ENCODE results near the gene CASP8.
A peak's percentile ranks its signal among the peaks of the same experiment; 100 is the strongest.

CASP8 gene

GRCh38 chr2:201260302-201260800 is at the start of gene CASP8:
Gene CASP8, plus strand, starts transcription at chr2:201260536. Its CDS starts 5,951 bp downstream, at chr2:201266487.
- H3K27me3 Mint-ChIP-seq, result no peaks in the 10 kb centered on the region
- DNase-seq, result peak; percentile 68
- H3K4me3 Mint-ChIP-seq, result peak within 1 kb of the TSS; percentile 95
- H3K27ac Mint-ChIP-seq, result peak within 1 kb of the TSS; percentile 99
- H3K36me3 Mint-ChIP-seq (ENCODE audit: low read depth), result peaks cover 30% of the 10 kb centered on the region
- H3K9me3 Mint-ChIP-seq, result no peaks in the 10 kb centered on the region
- peaks cover 86% of the 10 kb centered on the region for H3K4me1 Mint-ChIP-seq (ENCODE audit: low read depth)

- Mint-ChIP-seq H3K27ac (no peak overlapping the region), H3K36me3 (ENCODE audit: low read depth) (peaks cover 28% of the 10 kb centered on the region)
Measured at GRCh38 chr2:201215963-201216362, 44.4 kb upstream of the CASP8 start.

GRCh38 chr2:201216918-201217317 is 43.4 kb upstream of the CASP8 start:
- no peaks in the 10 kb centered on the region for H3K9me3 Mint-ChIP-seq

More at GRCh38 chr2:201215963-201216362, 44.4 kb upstream of the CASP8 start:
- no peak for DNase-seq
- Mint-ChIP-seq H3K4me1 (ENCODE audit: low read depth) (peaks cover 45% of the 10 kb centered on the region), H3K4me3 (no peak overlapping the region), H3K9me3 (no peaks in the 10 kb centered on the region), H3K27me3 (no peaks in the 10 kb centered on the region)

GRCh38 chr2:201218780-201219179 is 41.6 kb upstream of the CASP8 start:
- Mint-ChIP-seq H3K4me3 (no peak overlapping the region), H3K9me3 (no peaks in the 10 kb centered on the region), H3K36me3 (ENCODE audit: low read depth) (peaks cover 25% of the 10 kb centered on the region), H3K4me1 (ENCODE audit: low read depth) (peaks cover 51% of the 10 kb centered on the region), H3K27me3 (no peaks in the 10 kb centered on the region), H3K27ac (no peak overlapping the region)
- no peak for DNase-seq

More at GRCh38 chr2:201216918-201217317, 43.4 kb upstream of the CASP8 start:
- Mint-ChIP-seq H3K4me1 (ENCODE audit: low read depth) (peaks cover 39% of the 10 kb centered on the region), H3K27me3 (no peaks in the 10 kb centered on the region), H3K36me3 (ENCODE audit: low read depth) (peaks cover 25% of the 10 kb centered on the region), H3K27ac (no peak overlapping the region), H3K4me3 (no peak overlapping the region)
- no peak for DNase-seq

GRCh38 chr2:201219328-201220096 is 40.8 kb upstream of the CASP8 start:
- DNase-seq, result no peak
- peaks cover 52% of the 10 kb centered on the region for H3K4me1 Mint-ChIP-seq (ENCODE audit: low read depth)
- no peaks in the 10 kb centered on the region for H3K9me3 Mint-ChIP-seq
- H3K4me3 Mint-ChIP-seq, result no peak overlapping the region
- H3K27me3 Mint-ChIP-seq, result no peaks in the 10 kb centered on the region
- H3K27ac Mint-ChIP-seq, result peak overlapping the region; percentile 74
- H3K36me3 Mint-ChIP-seq (ENCODE audit: low read depth), result peaks cover 25% of the 10 kb centered on the region

- no peak for DNase-seq
- Mint-ChIP-seq H3K4me3 (no peak overlapping the region), H3K36me3 (ENCODE audit: low read depth) (peaks cover 23% of the 10 kb centered on the region), H3K4me1 (ENCODE audit: low read depth) (peaks cover 55% of the 10 kb centered on the region), H3K27ac (peak overlapping the region; percentile 74), H3K9me3 (no peaks in the 10 kb centered on the region), H3K27me3 (no peaks in the 10 kb centered on the region)
Measured at GRCh38 chr2:201220102-201220570, 40.2 kb upstream of the CASP8 start.

- H3K27ac Mint-ChIP-seq, result peak overlapping the region; percentile 71
- H3K27me3 Mint-ChIP-seq, result no peaks in the 10 kb centered on the region
- peak overlapping the region; percentile 4 for H3K4me3 Mint-ChIP-seq
- peaks cover 49% of the 10 kb centered on the region for H3K4me1 Mint-ChIP-seq (ENCODE audit: low read depth)
- no peaks in the 10 kb centered on the region for H3K9me3 Mint-ChIP-seq
- no peak for DNase-seq
- peaks cover 13% of the 10 kb centered on the region for H3K36me3 Mint-ChIP-seq (ENCODE audit: low read depth)
Measured at GRCh38 chr2:201223089-201224073, 37.0 kb upstream of the CASP8 start.

- H3K4me3 Mint-ChIP-seq, result peak overlapping the region; percentile 28
- H3K27ac Mint-ChIP-seq, result peak overlapping the region; percentile 86
- no peaks in the 10 kb centered on the region for H3K9me3 Mint-ChIP-seq
- DNase-seq, result no peak
- H3K4me1 Mint-ChIP-seq (ENCODE audit: low read depth), result peaks cover 49% of the 10 kb centered on the region
- no peaks in the 10 kb centered on the region for H3K27me3 Mint-ChIP-seq
- peaks cover 1% of the 10 kb centered on the region for H3K36me3 Mint-ChIP-seq (ENCODE audit: low read depth)
Measured at GRCh38 chr2:201228271-201228911, 31.9 kb upstream of the CASP8 start.

- no peaks in the 10 kb centered on the region for H3K27me3 Mint-ChIP-seq
- H3K9me3 Mint-ChIP-seq, result no peaks in the 10 kb centered on the region
- H3K36me3 Mint-ChIP-seq (ENCODE audit: low read depth), result peaks cover 6% of the 10 kb centered on the region
- peaks cover 45% of the 10 kb centered on the region for H3K4me1 Mint-ChIP-seq (ENCODE audit: low read depth)
- DNase-seq, result no peak
- peak overlapping the region; percentile 28 for H3K4me3 Mint-ChIP-seq
- peak overlapping the region; percentile 86 for H3K27ac Mint-ChIP-seq
Measured at GRCh38 chr2:201228912-201229290, 31.4 kb upstream of the CASP8 start.

- peaks cover 51% of the 10 kb centered on the region for H3K4me1 Mint-ChIP-seq (ENCODE audit: low read depth)
- H3K9me3 Mint-ChIP-seq, result no peaks in the 10 kb centered on the region
- H3K4me3 Mint-ChIP-seq, result peak overlapping the region; percentile 97
- H3K27me3 Mint-ChIP-seq, result no peaks in the 10 kb centered on the region
- peaks cover 31% of the 10 kb centered on the region for H3K36me3 Mint-ChIP-seq (ENCODE audit: low read depth)
- peak; percentile 85 for DNase-seq
- H3K27ac Mint-ChIP-seq, result peak overlapping the region; percentile 98
Measured at GRCh38 chr2:201231781-201232466, 28.4 kb upstream of the CASP8 start.

- no peaks in the 10 kb centered on the region for H3K27me3 Mint-ChIP-seq
- peak overlapping the region; percentile 98 for H3K27ac Mint-ChIP-seq
- H3K4me1 Mint-ChIP-seq (ENCODE audit: low read depth), result peaks cover 57% of the 10 kb centered on the region
- H3K9me3 Mint-ChIP-seq, result no peaks in the 10 kb centered on the region
- no peak for DNase-seq
- peak overlapping the region; percentile 97 for H3K4me3 Mint-ChIP-seq
- H3K36me3 Mint-ChIP-seq (ENCODE audit: low read depth), result peaks cover 37% of the 10 kb centered on the region
Measured at GRCh38 chr2:201232467-201232815, 27.9 kb upstream of the CASP8 start.

- Mint-ChIP-seq H3K36me3 (ENCODE audit: low read depth) (peaks cover 45% of the 10 kb centered on the region), H3K9me3 (no peaks in the 10 kb centered on the region), H3K27me3 (no peaks in the 10 kb centered on the region), H3K27ac (peak overlapping the region; percentile 98), H3K4me3 (peak overlapping the region; percentile 97), H3K4me1 (ENCODE audit: low read depth) (peaks cover 60% of the 10 kb centered on the region)
- DNase-seq, result peak; percentile 87
Measured at GRCh38 chr2:201233192-201233811, 27.0 kb upstream of the CASP8 start.

Data from activated T-cell treated with anti-CD3 and anti-CD28 coated beads, Interleukin-2, amount 50 U/mL, for 24 hours (primary cell).